HFF-Myc (cell line): ENCODE data around the gene NOSIP.
A peak's percentile ranks its signal among the peaks of the same experiment; 100 is the strongest.

ENCODE experiments used
- DNase-seq: peaks from one replicate; pipeline ENCODE4 v3.0.0-alpha.2; 2011; ENCODE audit warnings: low read depth; ENCODE audit errors: extremely low read depth
- H3K4me3 ChIP-seq: replicated peaks from 2 replicates; pipeline ENCODE4 v1.5.1; 2011; ENCODE audit warnings: low read depth, mild to moderate bottlenecking, control low read depth, low read length
- TF ChIP-seq, protein P1 (sequence below): IDR thresholded peaks from 2 replicates; pipeline ENCODE4 v1.5.1; 2012; ENCODE audit warnings: mild to moderate bottlenecking, low read depth, low read length, control low read depth; ENCODE audit errors: missing control alignments

Gene NOSIP

DNA sequence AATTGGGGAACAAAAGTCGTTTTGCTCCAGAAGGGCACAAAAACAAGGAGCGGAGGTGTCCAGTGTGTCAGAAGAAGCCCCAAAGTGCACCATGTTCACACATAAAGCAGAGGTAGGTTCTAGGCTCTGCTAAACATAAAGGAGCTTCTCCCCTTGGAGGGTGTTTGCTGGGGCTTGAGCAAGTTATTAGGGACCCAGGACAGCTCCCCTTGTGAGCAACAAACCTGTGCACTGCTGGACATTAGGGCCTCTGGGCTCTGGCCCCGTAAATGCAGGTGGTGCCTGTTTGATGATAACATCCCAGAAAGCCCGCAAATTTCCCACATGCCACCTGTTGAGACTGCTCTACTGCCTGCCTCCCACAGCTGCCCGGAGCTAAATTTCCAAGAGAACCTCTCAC is 41.7 kb downstream of the NOSIP start:
- H3K4me3 ChIP-seq, result no peak overlapping the region
- TF ChIP-seq, protein P1, sequence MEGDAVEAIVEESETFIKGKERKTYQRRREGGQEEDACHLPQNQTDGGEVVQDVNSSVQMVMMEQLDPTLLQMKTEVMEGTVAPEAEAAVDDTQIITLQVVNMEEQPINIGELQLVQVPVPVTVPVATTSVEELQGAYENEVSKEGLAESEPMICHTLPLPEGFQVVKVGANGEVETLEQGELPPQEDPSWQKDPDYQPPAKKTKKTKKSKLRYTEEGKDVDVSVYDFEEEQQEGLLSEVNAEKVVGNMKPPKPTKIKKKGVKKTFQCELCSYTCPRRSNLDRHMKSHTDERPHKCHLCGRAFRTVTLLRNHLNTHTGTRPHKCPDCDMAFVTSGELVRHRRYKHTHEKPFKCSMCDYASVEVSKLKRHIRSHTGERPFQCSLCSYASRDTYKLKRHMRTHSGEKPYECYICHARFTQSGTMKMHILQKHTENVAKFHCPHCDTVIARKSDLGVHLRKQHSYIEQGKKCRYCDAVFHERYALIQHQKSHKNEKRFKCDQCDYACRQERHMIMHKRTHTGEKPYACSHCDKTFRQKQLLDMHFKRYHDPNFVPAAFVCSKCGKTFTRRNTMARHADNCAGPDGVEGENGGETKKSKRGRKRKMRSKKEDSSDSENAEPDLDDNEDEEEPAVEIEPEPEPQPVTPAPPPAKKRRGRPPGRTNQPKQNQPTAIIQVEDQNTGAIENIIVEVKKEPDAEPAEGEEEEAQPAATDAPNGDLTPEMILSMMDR, result no peak
- DNase-seq, result no peak

GRCh38 chr19:49536921-49537462 is 43.4 kb downstream of the NOSIP start:
- no peak overlapping the region for H3K4me3 ChIP-seq
- no peak for DNase-seq
- TF ChIP-seq, protein P1, result no peak

GRCh38 chr19:49534632-49535385 is 45.5 kb downstream of the NOSIP start:
- no peak for DNase-seq
- peak overlapping the region; percentile 42; the same call in 1 of the 2 replicates for H3K4me3 ChIP-seq
- TF ChIP-seq, protein P1, result no peak

GRCh38 chr19:49533551-49534488 is 46.5 kb downstream of the NOSIP start:
- TF ChIP-seq, protein P1, result peak; percentile 28
- DNase-seq, result no peak
- H3K4me3 ChIP-seq, result peak overlapping the region; percentile 42

DNA sequence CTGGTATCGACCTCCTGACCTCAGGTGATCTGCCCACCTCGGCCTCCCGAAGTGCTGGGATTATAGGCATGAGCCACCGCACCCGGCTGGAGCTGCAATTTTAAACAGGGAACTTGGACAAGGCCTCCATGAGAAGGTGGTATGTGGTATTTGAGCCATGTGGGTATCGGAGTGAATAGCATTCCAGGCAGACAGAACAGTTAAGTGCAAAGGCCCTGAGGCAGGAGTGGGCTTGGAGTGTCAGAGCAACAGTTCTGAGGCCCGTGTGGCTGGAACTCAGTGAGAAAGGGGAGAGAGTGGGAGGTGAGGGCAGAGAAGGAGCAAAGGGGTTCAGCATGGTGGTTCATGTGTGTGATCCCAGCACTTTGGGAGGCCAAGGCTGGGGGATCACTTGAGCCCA is 49.6 kb downstream of the NOSIP start:
- TF ChIP-seq, protein P1, result no peak
- no peak for DNase-seq
- H3K4me3 ChIP-seq, result no peak overlapping the region

DNA sequence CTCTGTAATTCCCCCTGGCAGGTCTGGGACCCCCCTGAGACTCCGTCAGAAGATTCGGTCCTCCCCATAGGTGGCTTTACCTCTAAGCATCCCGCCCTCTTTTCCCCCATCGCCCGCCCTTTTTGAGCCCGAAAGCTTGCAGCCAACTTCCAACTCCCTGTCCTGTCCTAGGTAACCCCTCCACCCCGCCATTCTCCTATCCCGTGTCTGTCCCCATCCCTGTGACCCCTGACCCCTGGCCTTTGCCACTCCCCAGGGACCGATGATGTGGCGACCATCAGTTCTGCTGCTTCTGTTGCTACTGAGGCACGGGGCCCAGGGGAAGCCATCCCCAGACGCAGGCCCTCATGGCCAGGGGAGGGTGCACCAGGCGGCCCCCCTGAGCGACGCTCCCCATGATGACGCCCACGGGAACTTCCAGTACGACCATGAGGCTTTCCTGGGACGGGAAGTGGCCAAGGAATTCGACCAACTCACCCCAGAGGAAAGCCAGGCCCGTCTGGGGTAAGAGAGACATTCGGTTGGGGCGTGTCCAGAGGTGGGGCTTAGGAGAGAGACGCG is 52.1 kb downstream of the NOSIP start:
- TF ChIP-seq, protein P1, result no peak
- peak overlapping the region; percentile 60 for H3K4me3 ChIP-seq
- DNase-seq, result no peak
